ENCODE measurements around the gene GPS2. TPM values are rescaled to one million over a fixed set of nuclear protein-coding genes. Genes with fewer than 3 reads are reported as not detected.
A peak's percentile ranks its signal among the peaks of the same experiment; 100 is the strongest.

GPS2 gene
- total RNA-seq, 2 experiments from 2014 or later: 31.3 to 56.1 TPM

- peak within 1 kb of the TSS; percentile 96 for H3K27ac Mint-ChIP-seq
- intact Hi-C loops (cut with DNase I, micrococcal nuclease): loop anchor here (1.0 to 5.0 kb wide), 17 partner anchors 14 to 827 kb away; partner anchors contain the start of genes EIF5A (in 2 of the 2), GPS2 (in 2 of the 2), ELP5 (in 1 of the 2) and FXR2 (in 1 of the 2)
Observed at GRCh38 chr17:7328840-7329373, 13.7 kb upstream of the GPS2 start, which contains the start of gene NEURL4. Gene NEURL4, minus strand, starts transcription at chr17:7329335. Its CDS starts 23 bp downstream, at chr17:7329312.

GRCh38 chr17:7328009-7328408 is 12.8 kb upstream of the GPS2 start:
- peak overlapping the region; percentile 16 for H3K27ac Mint-ChIP-seq
- CTCF ChIA-PET: interaction anchor here (3.4 kb wide), 1 partner anchor 27 kb away, joined by 23 read pairs; the partner anchor contains the start of gene TMEM95
- H3K4me3 Mint-ChIP-seq: peak overlapping the region; percentile 89
- POLR2A ChIA-PET: no interaction called here
- ATAC-seq (no peak), DNase-seq (no peak)
- H3K27me3 Mint-ChIP-seq: no peaks in the 10 kb centered on the region
- intact Hi-C loops (cut with DNase I, micrococcal nuclease): loop anchor here (2.0 to 5.0 kb wide), 2 partner anchors 13 to 514 kb away; partner anchors contain the start of gene GPS2 (in 1 of the 2)
- peaks cover 45% of the 10 kb centered on the region for H3K4me1 Mint-ChIP-seq
- H3K36me3 Mint-ChIP-seq (ENCODE audit: low read depth): peaks cover 10% of the 10 kb centered on the region
- no peaks in the 10 kb centered on the region for H3K9me3 Mint-ChIP-seq (ENCODE audit: low read depth)

More at GRCh38 chr17:7328840-7329373, 13.7 kb upstream of the GPS2 start, which contains the start of gene NEURL4:
- H3K4me1 Mint-ChIP-seq: peaks cover 48% of the 10 kb centered on the region
- H3K27me3 Mint-ChIP-seq: no peaks in the 10 kb centered on the region
- POLR2A ChIA-PET: interaction anchor here (1.0 to 1.9 kb wide), 8 partner anchors 16 to 359 kb away, joined by 3 to 11 read pairs (median 6); partner anchors contain the start of genes GABARAP, TP53 and WRAP53
- no peaks in the 10 kb centered on the region for H3K9me3 Mint-ChIP-seq (ENCODE audit: low read depth)
- ATAC-seq (peak; percentile 4), DNase-seq (no peak)
- H3K36me3 Mint-ChIP-seq (ENCODE audit: low read depth): peaks cover 7% of the 10 kb centered on the region
- peak within 1 kb of the TSS; percentile 89 for H3K4me3 Mint-ChIP-seq
- CTCF ChIA-PET: interaction anchor here (0.7 to 3.4 kb wide), 9 partner anchors 14 to 113 kb away, joined by 3 to 23 read pairs (median 5); partner anchors contain the start of genes GPS2 and TMEM95

- Mint-ChIP-seq H3K4me3 (no peak overlapping the region), H3K27me3 (no peaks in the 10 kb centered on the region), H3K9me3 (ENCODE audit: low read depth) (no peaks in the 10 kb centered on the region), H3K4me1 (peaks cover 40% of the 10 kb centered on the region), H3K36me3 (ENCODE audit: low read depth) (peaks cover 15% of the 10 kb centered on the region), H3K27ac (no peak overlapping the region)
- ATAC-seq (no peak), DNase-seq (no peak)
- intact Hi-C loops (cut with DNase I, micrococcal nuclease): loop anchor here in 1 of 2 experiments (5.0 kb wide), 1 partner anchor 515 kb away; no protein-coding TSS in a partner anchor
- ChIA-PET POLR2A (no interaction called here), CTCF (interaction anchor here (1.0 to 1.3 kb wide), 2 partner anchors 9 to 28 kb away, joined by 3 to 9 read pairs; partner anchors contain the start of gene ACAP1)
Observed at GRCh38 chr17:7327501-7327900, 12.3 kb upstream of the GPS2 start.

GRCh38 chr17:7327056-7327455 is 11.9 kb upstream of the GPS2 start:
- Mint-ChIP-seq H3K36me3 (ENCODE audit: low read depth) (peaks cover 20% of the 10 kb centered on the region), H3K27ac (no peak overlapping the region), H3K9me3 (ENCODE audit: low read depth) (no peaks in the 10 kb centered on the region), H3K4me3 (no peak overlapping the region), H3K27me3 (no peaks in the 10 kb centered on the region), H3K4me1 (peaks cover 35% of the 10 kb centered on the region)
- DNase-seq: no peak
- CTCF ChIA-PET: interaction anchor here (1.0 to 1.9 kb wide), 3 partner anchors 9 to 29 kb away, joined by 3 to 9 read pairs (median 7); partner anchors contain the start of gene ACAP1
- POLR2A ChIA-PET: no interaction called here
- no peak for ATAC-seq
- intact Hi-C loops (cut with DNase I, micrococcal nuclease): loop anchor here in 1 of 2 experiments (5.0 kb wide), 1 partner anchor 515 kb away; no protein-coding TSS in a partner anchor

GRCh38 chr17:7326186-7326585 is 11.0 kb upstream of the GPS2 start:
- no peak for ATAC-seq
- intact Hi-C loops (cut with DNase I, micrococcal nuclease): loop anchor here in 1 of 2 experiments (5.0 kb wide), 1 partner anchor 516 kb away; no protein-coding TSS in a partner anchor
- H3K4me3 Mint-ChIP-seq: no peak overlapping the region

GRCh38 chr17:7325031-7325528 is 9.9 kb upstream of the GPS2 start:
- POLR2A ChIA-PET: no interaction called here
- DNase-seq (no peak), ATAC-seq (no peak)
- Mint-ChIP-seq H3K27ac (no peak overlapping the region), H3K4me3 (no peak overlapping the region), H3K27me3 (no peaks in the 10 kb centered on the region), H3K36me3 (ENCODE audit: low read depth) (peaks cover 32% of the 10 kb centered on the region), H3K9me3 (ENCODE audit: low read depth) (no peaks in the 10 kb centered on the region), H3K4me1 (peaks cover 21% of the 10 kb centered on the region)
- intact Hi-C loops (cut with DNase I, micrococcal nuclease): loop anchor here in 1 of 2 experiments (5.0 kb wide), 1 partner anchor 517 kb away; no protein-coding TSS in a partner anchor
- CTCF ChIA-PET: interaction anchor here (0.6 to 1.9 kb wide), 13 partner anchors 10 to 391 kb away, joined by 3 to 7 read pairs (median 3); partner anchors contain the start of genes ACAP1 and GPS2

More at GRCh38 chr17:7326186-7326585, 11.0 kb upstream of the GPS2 start:
- Mint-ChIP-seq H3K27me3 (no peaks in the 10 kb centered on the region), H3K4me1 (peaks cover 30% of the 10 kb centered on the region), H3K36me3 (ENCODE audit: low read depth) (peaks cover 28% of the 10 kb centered on the region), H3K27ac (no peak overlapping the region), H3K9me3 (ENCODE audit: low read depth) (no peaks in the 10 kb centered on the region)
- POLR2A ChIA-PET: no interaction called here
- CTCF ChIA-PET: interaction anchor here (0.7 to 1.9 kb wide), 3 partner anchors 10 to 83 kb away, joined by 3 to 9 read pairs (median 7); partner anchors contain the start of gene ACAP1
- no peak for DNase-seq

GRCh38 chr17:7324438-7324779 is 9.2 kb upstream of the GPS2 start:
- no peak overlapping the region for H3K27ac Mint-ChIP-seq
- POLR2A ChIA-PET: no interaction called here

GRCh38 chr17:7323731-7324437 is 8.7 kb upstream of the GPS2 start:
- H3K27me3 Mint-ChIP-seq: no peaks in the 10 kb centered on the region
- peaks cover 18% of the 10 kb centered on the region for H3K4me1 Mint-ChIP-seq
- DNase-seq (peak; percentile 80), ATAC-seq (peak; percentile 66)
- ChIA-PET POLR2A (interaction anchor here (0.6 kb wide), 1 partner anchor 665 kb away, joined by 11 read pairs; no protein-coding TSS in a partner anchor), CTCF (interaction anchor here (0.6 to 1.3 kb wide), 12 partner anchors 8 to 278 kb away, joined by 3 to 5 read pairs (median 3); no protein-coding TSS in a partner anchor)
- H3K9me3 Mint-ChIP-seq (ENCODE audit: low read depth): no peaks in the 10 kb centered on the region
- H3K36me3 Mint-ChIP-seq (ENCODE audit: low read depth): peaks cover 34% of the 10 kb centered on the region
- no peak overlapping the region for H3K27ac Mint-ChIP-seq
- H3K4me3 Mint-ChIP-seq: no peak overlapping the region
- intact Hi-C loops (cut with DNase I, micrococcal nuclease): loop anchor here (1.0 kb wide), 1 partner anchor 21 kb away; no protein-coding TSS in a partner anchor

More at GRCh38 chr17:7324438-7324779, 9.2 kb upstream of the GPS2 start:
- ATAC-seq (no peak), DNase-seq (no peak)
- CTCF ChIA-PET: interaction anchor here (0.6 to 1.6 kb wide), 14 partner anchors 9 to 392 kb away, joined by 3 to 7 read pairs (median 3); partner anchors contain the start of genes ACAP1 and GPS2
- Mint-ChIP-seq H3K4me1 (peaks cover 18% of the 10 kb centered on the region), H3K27me3 (no peaks in the 10 kb centered on the region), H3K9me3 (ENCODE audit: low read depth) (no peaks in the 10 kb centered on the region), H3K36me3 (ENCODE audit: low read depth) (peaks cover 32% of the 10 kb centered on the region), H3K4me3 (no peak overlapping the region)
- intact Hi-C loops (cut with DNase I, micrococcal nuclease): loop anchor here (1.0 kb wide), 1 partner anchor 21 kb away; no protein-coding TSS in a partner anchor

GRCh38 chr17:7322520-7323194 is 7.5 kb upstream of the GPS2 start:
- Mint-ChIP-seq H3K27ac (no peak overlapping the region), H3K4me3 (no peak overlapping the region), H3K27me3 (no peaks in the 10 kb centered on the region), H3K4me1 (peaks cover 7% of the 10 kb centered on the region), H3K36me3 (ENCODE audit: low read depth) (peaks cover 36% of the 10 kb centered on the region), H3K9me3 (ENCODE audit: low read depth) (no peaks in the 10 kb centered on the region)
- intact Hi-C loops (cut with DNase I, micrococcal nuclease): no loop called here
- no peak for DNase-seq
- ATAC-seq: no peak
- ChIA-PET CTCF (interaction anchor here (0.6 to 1.1 kb wide), 4 partner anchors 23 to 153 kb away, joined by 3 to 4 read pairs (median 3); no protein-coding TSS in a partner anchor), POLR2A (no interaction called here)

- Mint-ChIP-seq H3K9me3 (ENCODE audit: low read depth) (no peaks in the 10 kb centered on the region), H3K27ac (no peak overlapping the region), H3K4me3 (no peak overlapping the region), H3K36me3 (ENCODE audit: low read depth) (peaks cover 38% of the 10 kb centered on the region), H3K4me1 (peaks cover 5% of the 10 kb centered on the region), H3K27me3 (no peaks in the 10 kb centered on the region)
- CTCF ChIA-PET: interaction anchor here (0.8 to 2.0 kb wide), 2 partner anchors 15 to 25 kb away, joined by 3 to 7 read pairs; partner anchors contain the start of gene ACAP1
- ATAC-seq: no peak
- no peak for DNase-seq
- POLR2A ChIA-PET: interaction anchor here (1.0 kb wide), 2 partner anchors 8 kb away, joined by 3 read pairs; no protein-coding TSS in a partner anchor
- intact Hi-C loops (cut with DNase I, micrococcal nuclease): no loop called here
Observed at GRCh38 chr17:7321466-7321865, 6.3 kb upstream of the GPS2 start.
